Activated CD4-positive, alpha-beta T cell treated with anti-CD3 and anti-CD28 coated beads for 4 hours (primary cell): ENCODE results near the gene MSRB3.
"Not testable (repeated sequence)": the region's sequence is repeated elsewhere in the genome, so short reads cannot be mapped to it uniquely, and the experiment has no call there.

Experiments used
- DNase-seq, 2 donors: peaks; one replicate each; pipeline ENCODE4 v3.0.0-alpha.2; 2020

MSRB3 gene

GRCh38 chr12:65460063-65460462 lies 181.6 kb downstream of the MSRB3 start:
- no peak for DNase-seq

- DNase-seq, result no peak
These were observed 182.5 kb downstream of the MSRB3 start for GRCh38 chr12:65461017-65461416.

GRCh38 chr12:65462484-65462883 lies 184.0 kb downstream of the MSRB3 start:
- no peak for DNase-seq

GRCh38 chr12:65463082-65463481 lies 184.6 kb downstream of the MSRB3 start:
- DNase-seq, result no peak

- no peak for DNase-seq
These were observed 185.1 kb downstream of the MSRB3 start for GRCh38 chr12:65463611-65464010.

- no peak for DNase-seq
These were observed 186.4 kb downstream of the MSRB3 start for GRCh38 chr12:65464930-65465329.

- no peak for DNase-seq
These were observed 187.5 kb downstream of the MSRB3 start for GRCh38 chr12:65465766-65466547.

GRCh38 chr12:65466911-65467310 lies 188.4 kb downstream of the MSRB3 start:
- no peak for DNase-seq

- no peak for DNase-seq
These were observed 191.8 kb downstream of the MSRB3 start for GRCh38 chr12:65470256-65470655.

GRCh38 chr12:65472079-65472478 lies 193.6 kb downstream of the MSRB3 start:
- no peak for DNase-seq

- DNase-seq, result no peak
These were observed 196.3 kb downstream of the MSRB3 start for GRCh38 chr12:65474831-65475230.

- DNase-seq, result no peak
These were observed 199.2 kb downstream of the MSRB3 start for GRCh38 chr12:65477721-65478120.

GRCh38 chr12:65483891-65484516 lies 205.5 kb downstream of the MSRB3 start:
- DNase-seq, result not testable (repeated sequence)

GRCh38 chr12:65488197-65488596 lies 209.7 kb downstream of the MSRB3 start:
- no peak for DNase-seq

- no peak for DNase-seq
These were observed 211.8 kb downstream of the MSRB3 start for GRCh38 chr12:65490250-65490649.

- no peak for DNase-seq
These were observed 214.8 kb downstream of the MSRB3 start for GRCh38 chr12:65492998-65493912.

GRCh38 chr12:65493913-65494245 lies 215.4 kb downstream of the MSRB3 start:
- no peak for DNase-seq

GRCh38 chr12:65494537-65494936 lies 216.1 kb downstream of the MSRB3 start:
- DNase-seq, result no peak

GRCh38 chr12:65495233-65495632 lies 216.8 kb downstream of the MSRB3 start:
- no peak for DNase-seq

- DNase-seq, result no peak
These were observed 218.1 kb downstream of the MSRB3 start for GRCh38 chr12:65496617-65497016.

- no peak for DNase-seq
These were observed 219.2 kb downstream of the MSRB3 start for GRCh38 chr12:65497660-65498059.

- DNase-seq, result no peak
These were observed 220.7 kb downstream of the MSRB3 start for GRCh38 chr12:65499167-65499566.

GRCh38 chr12:65500091-65500900 lies 221.8 kb downstream of the MSRB3 start:
- no peak for DNase-seq
